GM06990 (cell line): Measurements from ENCODE around the gene CTSH.

ENCODE experiments used
- DNase-seq: peaks from one replicate; pipeline ENCODE4 v3.0.0-alpha.2; 2011; ENCODE audit not compliant: insufficient read length; ENCODE audit errors: extremely low read depth
- H3K27me3 ChIP-seq: replicated peaks from 2 replicates; pipeline ENCODE4 v1.6.0; 2011; ENCODE audit warnings: low read length; ENCODE audit not compliant: control insufficient read depth, insufficient read depth
- H3K36me3 ChIP-seq: 2 replicates; pipeline ENCODE4 v1.5.1; 2011; ENCODE audit warnings: low read length; ENCODE audit not compliant: control insufficient read depth, insufficient read depth
- H3K4me3 ChIP-seq: replicated peaks from 2 replicates; pipeline ENCODE4 v1.5.1; 2011; ENCODE audit warnings: low read depth, mild to moderate bottlenecking, control low read depth, low read length
- CTCF ChIP-seq: IDR thresholded peaks from 2 replicates; pipeline ENCODE4 v1.5.1; 2011; ENCODE audit warnings: low read length, control low read depth, mild to moderate bottlenecking, inconsistent platforms; ENCODE audit not compliant: insufficient read depth, poor library complexity, severe bottlenecking

Gene CTSH

GRCh38 chr15:78925076-78925624 is 19.7 kb downstream of the CTSH start:
- TF ChIP-seq CTCF = no peak
- Histone ChIP-seq H3K36me3 (peaks cover 69% of the 10 kb centered on the region), H3K4me3 (no peak overlapping the region), H3K27me3 (no peaks in the 10 kb centered on the region)
- DNase-seq = no peak

GRCh38 chr15:78923480-78924360 is 21.1 kb downstream of the CTSH start:
- no peaks in the 10 kb centered on the region for H3K27me3 ChIP-seq
- peaks cover 60% of the 10 kb centered on the region for H3K36me3 ChIP-seq
- TF ChIP-seq CTCF = no peak
- DNase-seq = no peak
- H3K4me3 ChIP-seq = no peak overlapping the region

GRCh38 chr15:78923015-78923414 is 21.8 kb downstream of the CTSH start:
- Histone ChIP-seq H3K27me3 (no peaks in the 10 kb centered on the region), H3K36me3 (peaks cover 56% of the 10 kb centered on the region), H3K4me3 (no peak overlapping the region)
- no peak for DNase-seq
- no peak for TF ChIP-seq CTCF

GRCh38 chr15:78922527-78922926 is 22.3 kb downstream of the CTSH start:
- Histone ChIP-seq H3K27me3 (no peaks in the 10 kb centered on the region), H3K36me3 (peaks cover 51% of the 10 kb centered on the region), H3K4me3 (no peak overlapping the region)
- DNase-seq = no peak
- no peak for TF ChIP-seq CTCF

- H3K36me3 ChIP-seq = peaks cover 45% of the 10 kb centered on the region
- no peak overlapping the region for H3K4me3 ChIP-seq
- DNase-seq = no peak
- no peak for TF ChIP-seq CTCF
- H3K27me3 ChIP-seq = no peaks in the 10 kb centered on the region
Measured at GRCh38 chr15:78921940-78922339, 22.9 kb downstream of the CTSH start.
